GM19455 (cell line): ENCODE results near the gene CPPED1.
A peak's percentile ranks its signal among the peaks of the same experiment; 100 is the strongest.
"Not testable (repeated sequence)": the region's sequence is repeated elsewhere in the genome, so short reads cannot be mapped to it uniquely, and the experiment has no call there.

Experiments used
- ATAC-seq: cut with Tn5 transposase; IDR thresholded peaks from one replicate; pipeline ENCODE4 v1.9.1; 2021; ENCODE audit not compliant: unreplicated experiment

The CPPED1 gene

GRCh38 chr16:12769525-12769924 is 34.2 kb downstream of the CPPED1 start:
- no peak for ATAC-seq

- no peak for ATAC-seq
Measured at GRCh38 chr16:12767897-12768296, 35.8 kb downstream of the CPPED1 start.

- no peak for ATAC-seq
Measured at GRCh38 chr16:12766853-12767252, 36.8 kb downstream of the CPPED1 start.

- ATAC-seq, result not testable (repeated sequence)
Measured at GRCh38 chr16:12766208-12766607, 37.5 kb downstream of the CPPED1 start.

GRCh38 chr16:12764813-12765488 is 38.7 kb downstream of the CPPED1 start:
- no peak for ATAC-seq

- no peak for ATAC-seq
Measured at GRCh38 chr16:12763517-12763916, 40.2 kb downstream of the CPPED1 start.

GRCh38 chr16:12760819-12761611 is 42.7 kb downstream of the CPPED1 start:
- ATAC-seq, result no peak

- ATAC-seq, result no peak
Measured at GRCh38 chr16:12758670-12759558, 44.8 kb downstream of the CPPED1 start.

GRCh38 chr16:12758031-12758669 is 45.5 kb downstream of the CPPED1 start:
- no peak for ATAC-seq

- no peak for ATAC-seq
Measured at GRCh38 chr16:12757546-12757945, 46.1 kb downstream of the CPPED1 start.

GRCh38 chr16:12754824-12755543 is 48.7 kb downstream of the CPPED1 start:
- ATAC-seq, result no peak

- ATAC-seq, result no peak
Measured at GRCh38 chr16:12753203-12754023, 50.3 kb downstream of the CPPED1 start.

- no peak for ATAC-seq
Measured at GRCh38 chr16:12752159-12752558, 51.5 kb downstream of the CPPED1 start.

GRCh38 chr16:12750554-12750918 is 53.2 kb downstream of the CPPED1 start:
- peak; percentile 5 for ATAC-seq

- ATAC-seq, result no peak
Measured at GRCh38 chr16:12749076-12749475, 54.6 kb downstream of the CPPED1 start.

GRCh38 chr16:12747827-12748226 is 55.9 kb downstream of the CPPED1 start:
- no peak for ATAC-seq

GRCh38 chr16:12747261-12747660 is 56.4 kb downstream of the CPPED1 start:
- ATAC-seq, result no peak

GRCh38 chr16:12744860-12745259 is 58.8 kb downstream of the CPPED1 start:
- no peak for ATAC-seq

GRCh38 chr16:12742741-12743140 is 60.9 kb downstream of the CPPED1 start:
- no peak for ATAC-seq
